CD4-positive, alpha-beta T cell treated with Interleukin-15 for 4 hours (primary cell): ENCODE results near the gene ACAN.
"Not testable (repeated sequence)": the region's sequence is repeated elsewhere in the genome, so short reads cannot be mapped to it uniquely, and the experiment has no call there.

Experiments used
- DNase-seq: peaks from one replicate; pipeline ENCODE4 v3.0.0-alpha.2; 2020; ENCODE audit warnings: low spot score

Gene ACAN

GRCh38 chr15:88902846-88903245, 99.6 kb downstream of the ACAN start:
- no peak for DNase-seq

- no peak for DNase-seq
Observed at GRCh38 chr15:88904257-88904623, 101.0 kb downstream of the ACAN start.

GRCh38 chr15:88904624-88905327, 101.5 kb downstream of the ACAN start:
- peak; percentile 97 for DNase-seq

- no peak for DNase-seq
Observed at GRCh38 chr15:88905576-88905975, 102.3 kb downstream of the ACAN start.

GRCh38 chr15:88906130-88906529, 102.9 kb downstream of the ACAN start:
- no peak for DNase-seq

GRCh38 chr15:88906551-88906950, 103.3 kb downstream of the ACAN start:
- DNase-seq, result no peak

- no peak for DNase-seq
Observed at GRCh38 chr15:88907111-88907510, 103.9 kb downstream of the ACAN start.

- DNase-seq, result no peak
Observed at GRCh38 chr15:88908123-88908522, 104.9 kb downstream of the ACAN start.

GRCh38 chr15:88908697-88909621, 105.7 kb downstream of the ACAN start:
- no peak for DNase-seq

- no peak for DNase-seq
Observed at GRCh38 chr15:88909956-88910831, 107.0 kb downstream of the ACAN start.

- no peak for DNase-seq
Observed at GRCh38 chr15:88911766-88912118, 108.5 kb downstream of the ACAN start.

GRCh38 chr15:88912500-88912921, 109.3 kb downstream of the ACAN start:
- no peak for DNase-seq

GRCh38 chr15:88913017-88913849, 110.0 kb downstream of the ACAN start, which contains the start of gene MFGE8:
MFGE8 (minus strand) TSS chr15:88913379; CDS start chr15:88913319, 60 bp downstream.
- DNase-seq, result peak; percentile 55

GRCh38 chr15:88913850-88914169, 110.6 kb downstream of the ACAN start:
- no peak for DNase-seq

GRCh38 chr15:88915354-88915753, 112.1 kb downstream of the ACAN start:
- DNase-seq, result no peak

- DNase-seq, result no peak
Observed at GRCh38 chr15:88917760-88918159, 114.5 kb downstream of the ACAN start.

- DNase-seq, result no peak
Observed at GRCh38 chr15:88918738-88919137, 115.5 kb downstream of the ACAN start.

- DNase-seq, result no peak
Observed at GRCh38 chr15:88920186-88920891, 117.1 kb downstream of the ACAN start.

GRCh38 chr15:88920892-88921435, 117.7 kb downstream of the ACAN start:
- DNase-seq, result not testable (repeated sequence)
